Stimulated activated CD8-positive, alpha-beta memory T cell treated with anti-CD3 and anti-CD28 coated beads, Interleukin-15, amount 100 ng/mL, for 1 hour (primary cell): ENCODE results near the gene RYR3.

Experiments
- DNase-seq: peaks from one replicate; pipeline ENCODE4 v3.0.0-alpha.2; 2020; ENCODE audit warnings: low read depth

Gene RYR3

DNA sequence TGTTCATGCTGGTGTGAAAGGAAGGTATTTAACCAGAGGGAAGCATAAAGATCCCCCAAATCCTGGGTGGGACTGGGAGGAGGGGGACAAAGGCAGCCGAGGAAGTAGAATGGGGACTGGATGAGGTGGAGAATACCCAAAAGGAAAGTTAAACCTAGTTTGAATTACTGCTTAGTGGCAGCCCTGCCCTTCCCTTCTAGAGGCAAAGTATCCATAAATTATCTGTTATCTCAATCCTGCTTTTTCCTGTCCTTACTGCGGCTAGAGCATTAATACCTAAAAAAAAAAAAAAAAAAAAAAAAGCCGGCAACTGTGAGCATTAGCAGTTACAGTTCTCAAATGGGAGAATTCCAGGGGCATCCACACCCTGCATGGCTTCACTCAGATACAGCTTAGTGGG lies 139.0 kb downstream of the RYR3 start:
- no peak for DNase-seq

DNA sequence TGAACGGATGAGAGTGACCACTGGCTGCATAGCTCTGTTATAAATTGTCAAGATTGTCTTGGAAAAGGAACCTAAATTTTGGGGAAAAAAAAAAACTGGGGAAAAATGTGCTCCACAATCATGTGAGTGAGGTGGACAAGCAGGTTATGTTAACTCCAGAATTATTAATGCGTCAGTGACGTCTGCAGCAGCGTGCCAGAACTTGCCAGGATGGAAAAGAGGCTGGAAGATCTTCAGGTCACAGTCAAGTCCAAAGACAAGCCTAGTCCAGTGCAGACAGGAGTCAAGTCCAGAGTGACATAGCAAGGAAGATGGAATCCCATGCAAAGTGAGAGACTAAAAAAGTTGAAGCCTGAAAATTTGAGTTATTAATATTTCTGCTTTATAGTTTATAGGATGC lies 140.6 kb downstream of the RYR3 start:
- no peak for DNase-seq

DNA sequence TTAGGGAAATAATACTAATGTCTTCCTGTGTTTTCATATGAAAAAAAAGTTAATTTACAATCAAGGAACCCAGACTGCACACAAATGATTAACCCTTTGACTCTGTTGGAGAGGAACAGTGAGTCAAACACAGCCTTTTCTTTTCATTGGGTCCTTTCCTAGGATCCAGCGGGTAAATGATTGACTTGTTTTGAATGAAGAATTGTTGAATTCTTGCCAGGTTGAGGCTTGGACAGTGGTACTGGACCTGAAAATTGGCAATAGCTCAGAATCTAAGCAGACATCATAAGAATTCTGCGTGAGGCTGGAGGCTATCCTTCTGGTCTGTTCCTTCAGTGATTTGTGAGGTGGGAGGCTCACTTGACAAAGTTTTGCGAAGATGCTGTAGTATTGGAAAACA lies 143.0 kb downstream of the RYR3 start:
- DNase-seq: no peak

DNA sequence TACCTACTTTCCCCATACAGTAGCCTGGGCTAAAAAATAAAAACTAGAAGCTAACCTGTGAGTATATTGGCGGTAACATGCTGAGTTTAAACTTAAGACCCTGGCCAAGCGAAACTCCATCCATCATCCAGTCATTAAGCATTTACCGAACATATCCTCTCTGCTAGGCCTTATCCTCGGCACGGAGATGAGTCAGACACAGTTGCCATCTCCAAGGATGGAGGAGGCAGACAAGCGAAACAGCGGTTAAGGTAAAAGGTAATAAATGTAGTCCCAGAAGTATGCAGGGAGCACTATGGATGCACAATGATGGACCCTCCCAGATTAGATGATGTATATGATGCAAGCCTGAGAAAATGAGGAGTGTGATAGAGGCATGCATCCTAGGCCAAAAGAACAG lies 143.6 kb downstream of the RYR3 start:
- no peak for DNase-seq

DNA sequence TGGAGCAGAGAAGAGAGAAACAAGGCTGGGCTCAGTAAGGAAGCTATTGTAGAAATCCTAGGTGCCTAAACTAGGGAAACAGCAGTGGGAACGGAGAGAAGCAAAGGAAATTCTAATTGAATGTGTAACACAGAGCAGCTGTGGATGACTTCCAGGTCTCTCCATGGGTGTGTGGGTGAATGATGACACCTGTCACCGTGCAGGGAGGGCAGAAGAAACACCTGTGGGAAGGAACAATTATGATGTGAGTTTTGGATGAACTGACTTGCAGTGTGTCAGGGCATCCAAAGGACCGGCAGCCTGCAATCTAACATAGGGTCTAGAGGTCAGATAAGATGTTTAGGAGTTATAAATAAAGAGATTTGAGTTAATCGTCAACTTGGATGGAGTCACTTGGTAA lies 144.2 kb downstream of the RYR3 start:
- DNase-seq: no peak

DNA sequence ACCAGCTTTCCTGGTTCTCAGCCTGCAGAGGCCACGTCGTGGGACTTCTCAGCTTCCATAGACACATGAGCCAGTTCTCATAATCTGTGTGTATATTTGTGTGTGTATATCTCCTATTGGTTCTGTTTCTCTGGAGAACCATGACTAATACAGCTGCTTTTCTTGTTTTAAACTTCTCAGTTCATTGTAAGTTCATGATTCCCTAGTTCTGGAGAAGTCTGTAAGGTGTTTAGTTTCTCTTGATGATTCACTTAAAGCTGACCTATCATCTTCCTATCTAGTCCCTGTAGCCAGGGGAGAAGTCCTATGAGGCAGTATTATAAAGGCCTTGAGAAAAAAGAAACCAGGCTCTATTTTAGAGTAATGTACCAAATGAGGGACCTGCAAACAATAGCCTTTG lies 147.7 kb downstream of the RYR3 start:
- DNase-seq: no peak

DNA sequence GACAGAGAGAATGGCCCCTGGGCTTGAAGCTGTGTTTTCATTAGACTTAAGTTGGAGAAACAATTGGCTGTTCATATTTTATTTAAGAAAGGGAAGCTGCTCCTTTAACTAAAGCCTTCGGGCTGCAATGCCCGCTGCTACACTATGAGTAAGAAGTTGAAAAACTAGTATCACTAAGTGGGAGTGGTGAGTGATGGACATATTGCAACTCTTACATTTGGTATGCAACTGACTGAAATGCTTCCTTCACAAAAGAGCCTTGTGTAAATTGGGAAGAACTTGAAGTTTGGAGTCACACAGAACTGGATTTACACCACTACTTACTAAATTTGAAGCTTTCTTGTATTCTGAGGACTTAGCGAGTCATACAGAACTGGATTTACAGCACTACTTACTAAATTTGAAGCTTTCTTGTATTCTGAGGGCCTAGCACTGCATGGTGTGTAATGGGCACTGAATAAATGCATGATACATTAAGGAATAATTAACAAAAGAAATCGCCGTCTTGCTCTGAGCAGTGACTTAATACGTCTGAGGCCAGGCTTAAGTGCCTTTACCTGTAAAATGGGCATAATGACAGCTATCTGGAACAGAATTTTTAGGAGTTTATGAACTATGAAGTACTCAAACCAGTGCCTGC lies 149.5 kb downstream of the RYR3 start:
- DNase-seq: no peak

DNA sequence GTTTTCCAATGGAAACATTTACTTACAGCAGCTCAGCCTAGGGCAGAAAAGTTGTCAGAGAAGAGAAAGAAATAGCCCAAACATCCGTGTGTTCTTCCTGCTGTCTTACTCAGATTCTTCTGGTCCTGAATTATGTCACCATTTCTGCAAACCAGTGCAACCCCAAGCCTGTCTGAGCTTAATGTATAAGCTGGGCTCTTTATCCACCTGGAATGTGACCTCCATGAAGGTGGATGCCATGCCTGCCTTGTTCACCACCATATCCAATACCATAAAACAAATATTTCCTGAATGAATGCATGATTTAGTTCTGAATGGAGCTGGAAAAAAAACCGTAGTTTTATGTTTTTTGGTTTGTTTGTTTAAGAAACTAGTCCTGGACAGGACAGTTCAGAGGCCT lies 150.9 kb downstream of the RYR3 start:
- DNase-seq: no peak

DNA sequence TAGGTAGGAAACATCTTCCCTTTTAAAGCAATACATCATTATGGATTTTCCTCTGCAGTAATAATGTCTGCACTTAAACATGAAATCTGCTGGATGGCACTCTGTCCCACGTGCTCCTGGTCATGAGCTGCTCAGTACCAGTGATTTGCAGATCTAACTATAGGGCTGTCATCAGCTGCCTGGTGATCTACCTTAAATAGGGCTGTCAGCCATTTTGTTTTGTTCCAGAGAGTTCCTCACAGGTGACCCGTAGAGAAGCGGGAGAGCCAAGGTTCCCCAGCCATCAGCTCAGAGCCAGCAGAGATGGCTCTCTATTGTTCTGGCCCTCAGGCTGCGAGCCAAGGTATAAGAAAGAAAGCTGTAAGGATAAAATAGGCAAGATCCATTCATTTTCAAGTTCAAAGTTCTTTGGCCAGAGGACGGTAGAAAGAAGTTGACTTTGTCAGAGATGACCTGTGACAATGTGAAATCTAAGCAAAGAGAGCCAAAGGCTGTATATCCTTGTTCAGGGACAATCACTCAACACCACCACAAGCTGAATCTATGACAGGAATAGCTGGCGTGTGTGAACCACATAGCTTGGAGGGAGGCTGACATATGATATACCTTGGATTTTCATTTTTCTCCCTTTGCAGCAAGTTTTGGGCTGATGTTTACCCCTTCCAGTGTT lies 156.5 kb downstream of the RYR3 start:
- DNase-seq: no peak

DNA sequence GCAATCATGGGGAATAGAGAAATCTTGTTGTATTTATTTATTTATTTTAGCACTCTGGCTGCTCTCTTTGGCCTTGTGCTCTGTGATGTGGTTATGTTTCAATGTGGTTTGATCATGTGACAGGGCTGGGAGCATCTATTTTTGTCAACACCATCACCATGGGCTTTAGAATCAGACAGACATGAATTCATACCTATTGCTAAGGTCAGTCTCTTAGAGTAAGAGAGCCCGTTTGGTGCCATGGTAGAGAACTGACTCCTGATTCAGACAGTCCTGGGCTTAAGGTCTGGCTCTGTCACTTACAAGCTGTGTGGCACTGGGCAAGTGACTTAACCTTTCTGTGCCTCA lies 157.0 kb downstream of the RYR3 start:
- DNase-seq: no peak

DNA sequence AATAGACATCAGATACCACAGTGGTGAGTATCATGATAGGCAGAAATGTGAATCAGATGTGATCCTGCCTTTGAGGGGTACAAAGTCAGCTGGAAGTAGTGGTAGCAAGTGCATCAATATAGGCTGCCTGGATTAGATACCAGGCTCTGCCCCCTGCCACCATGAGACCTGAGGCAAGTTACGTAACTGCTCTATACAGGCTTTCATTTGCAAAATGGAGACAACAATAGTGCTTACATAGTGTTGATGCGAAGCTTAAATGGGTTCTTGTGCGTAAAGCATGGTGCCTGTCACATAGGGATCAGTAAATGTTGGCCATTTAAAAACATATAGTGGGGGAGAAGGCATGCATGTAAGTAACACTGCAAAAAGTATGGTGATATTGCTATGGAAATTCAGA lies 158.0 kb downstream of the RYR3 start:
- no peak for DNase-seq

DNA sequence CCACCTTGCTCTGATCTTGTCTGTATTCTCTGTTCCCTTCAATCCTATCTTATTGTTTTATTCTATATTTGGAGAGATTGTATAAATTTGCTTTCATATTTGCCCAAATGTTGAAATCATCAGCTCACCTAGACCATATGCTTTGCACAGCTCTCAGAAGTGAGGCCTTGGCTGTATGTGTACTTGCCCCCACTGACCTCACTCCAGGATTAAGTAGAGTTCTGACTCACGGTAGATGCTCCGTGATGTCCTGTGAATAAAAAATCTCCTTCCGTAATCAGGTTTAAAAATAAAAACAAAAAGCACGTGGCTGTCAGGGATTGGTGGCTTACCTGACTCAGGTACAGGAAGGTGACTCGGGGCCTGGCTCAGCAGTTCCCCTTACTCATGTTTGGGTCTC lies 162.2 kb downstream of the RYR3 start:
- no peak for DNase-seq

DNA sequence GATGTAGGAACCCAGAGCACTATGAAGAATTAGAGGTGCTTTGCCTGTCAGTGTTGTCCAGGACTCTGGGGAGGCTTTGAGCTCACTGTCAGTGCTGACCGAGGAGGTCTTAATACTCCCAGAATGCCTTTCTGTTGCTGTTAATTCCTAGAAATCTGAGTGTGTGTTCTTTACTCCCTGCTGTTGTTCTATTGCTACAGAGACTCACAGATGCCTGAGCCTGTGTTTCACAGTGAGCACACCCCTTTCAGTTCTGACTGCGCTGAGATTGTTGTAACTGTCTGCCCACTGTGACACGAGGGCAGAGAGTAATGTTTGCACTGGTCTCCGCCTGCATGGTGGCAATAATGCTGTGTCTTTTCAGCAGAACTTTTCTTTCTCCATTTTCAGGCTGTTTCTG lies 162.9 kb downstream of the RYR3 start:
- DNase-seq: no peak

DNA sequence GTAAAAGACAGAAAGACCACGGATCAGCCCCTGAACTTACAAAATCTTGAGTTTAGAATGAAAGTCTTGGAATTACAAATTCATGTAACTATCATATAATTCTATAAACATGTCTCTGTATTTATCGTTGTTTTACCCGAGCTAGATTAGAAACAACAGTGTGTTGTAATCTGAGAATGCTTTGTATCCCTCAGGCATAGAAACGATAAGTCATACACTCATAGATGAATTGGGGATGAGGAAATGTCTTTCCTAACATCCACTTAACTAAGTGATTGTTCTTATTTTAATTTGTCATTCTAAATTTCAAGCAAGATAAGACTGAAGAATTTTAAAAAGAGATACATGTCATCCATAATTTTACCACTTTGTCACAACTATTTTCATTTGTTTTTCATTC lies 165.3 kb downstream of the RYR3 start:
- DNase-seq: no peak

DNA sequence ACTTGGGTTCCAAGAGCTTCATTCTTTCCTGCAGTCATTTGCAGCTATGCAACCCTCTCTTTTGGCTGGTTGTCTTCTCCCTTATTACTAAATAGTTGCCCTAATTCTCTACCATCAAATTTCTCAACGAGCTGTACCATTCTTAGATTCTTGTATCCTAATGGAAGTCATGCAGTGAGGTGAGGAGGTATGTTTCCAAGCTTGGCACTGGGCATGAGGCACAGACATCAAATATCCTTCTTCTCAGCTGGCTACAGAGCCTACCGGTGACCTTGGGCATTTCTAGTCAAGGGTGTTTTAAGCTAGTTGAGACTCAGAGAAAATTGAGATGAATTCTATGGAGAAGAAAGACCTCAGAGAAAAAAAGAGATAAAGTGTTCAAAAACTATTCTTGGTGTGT lies 166.1 kb downstream of the RYR3 start:
- DNase-seq: no peak

DNA sequence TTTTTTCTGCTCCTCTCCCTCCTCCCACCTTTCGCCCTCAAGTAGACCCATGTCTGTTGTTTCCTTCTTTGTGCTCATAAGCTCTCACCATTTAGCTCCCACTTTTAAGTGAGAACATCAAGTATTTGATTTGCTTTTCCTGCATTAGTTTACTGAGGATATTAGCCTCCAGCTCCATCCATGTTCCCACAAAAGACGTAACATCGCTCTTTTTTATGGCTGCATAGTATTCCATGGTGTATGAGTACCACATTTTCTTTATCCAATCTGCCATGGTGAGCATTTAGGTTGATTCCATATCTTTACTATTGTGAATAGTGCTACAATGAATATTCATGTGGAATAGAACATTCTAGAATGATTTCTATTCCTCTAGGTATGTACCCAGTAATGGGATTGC lies 178.6 kb downstream of the RYR3 start:
- no peak for DNase-seq

DNA sequence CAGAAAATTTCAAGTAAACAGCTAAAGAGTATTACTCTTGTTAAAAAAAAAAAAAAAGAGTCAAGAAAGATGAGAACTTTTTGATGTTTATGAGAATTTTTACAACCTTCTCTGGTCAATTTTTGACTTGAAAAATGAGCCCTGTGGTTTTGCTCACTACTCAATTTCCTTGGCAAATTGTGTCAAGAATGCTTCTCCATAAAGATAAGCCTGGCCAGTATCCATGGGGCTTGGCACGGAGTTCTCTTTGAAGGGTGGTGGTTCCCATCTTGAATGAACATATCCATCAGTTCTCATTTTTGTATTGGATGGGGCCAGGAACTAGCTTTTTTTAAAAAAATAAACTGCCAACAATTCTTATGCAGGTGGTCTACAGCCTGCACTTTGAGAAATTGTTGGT lies 179.9 kb downstream of the RYR3 start:
- no peak for DNase-seq

DNA sequence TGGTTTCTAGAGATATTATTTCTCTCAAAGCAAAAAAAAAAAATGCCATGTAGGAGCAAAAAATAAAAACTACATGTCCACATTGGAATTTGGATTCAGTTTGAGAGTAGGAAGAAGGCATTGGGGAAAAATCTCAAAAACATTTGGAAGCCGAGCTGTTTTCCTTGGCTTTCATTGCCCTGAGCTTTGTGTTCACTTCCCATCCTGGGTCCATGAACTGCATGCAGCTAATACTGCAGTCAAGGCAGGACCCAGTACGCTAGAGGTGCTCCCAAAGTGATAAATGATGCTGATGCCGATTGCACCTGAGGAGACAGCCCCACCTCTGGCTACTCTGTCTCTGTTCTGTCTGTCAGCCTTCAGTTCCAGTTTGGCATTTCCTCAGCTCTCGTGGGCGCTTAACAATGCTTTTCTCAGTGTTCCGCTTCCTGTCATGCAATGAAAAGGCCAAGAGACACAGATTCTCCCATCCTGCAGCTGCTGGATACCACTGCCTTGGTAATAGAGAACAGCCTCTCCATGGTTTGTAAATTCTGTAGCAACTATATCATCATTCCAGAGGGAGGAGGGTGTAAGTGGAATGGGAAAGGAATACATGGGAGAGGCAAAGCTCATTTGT lies 181.8 kb downstream of the RYR3 start:
- DNase-seq: no peak

DNA sequence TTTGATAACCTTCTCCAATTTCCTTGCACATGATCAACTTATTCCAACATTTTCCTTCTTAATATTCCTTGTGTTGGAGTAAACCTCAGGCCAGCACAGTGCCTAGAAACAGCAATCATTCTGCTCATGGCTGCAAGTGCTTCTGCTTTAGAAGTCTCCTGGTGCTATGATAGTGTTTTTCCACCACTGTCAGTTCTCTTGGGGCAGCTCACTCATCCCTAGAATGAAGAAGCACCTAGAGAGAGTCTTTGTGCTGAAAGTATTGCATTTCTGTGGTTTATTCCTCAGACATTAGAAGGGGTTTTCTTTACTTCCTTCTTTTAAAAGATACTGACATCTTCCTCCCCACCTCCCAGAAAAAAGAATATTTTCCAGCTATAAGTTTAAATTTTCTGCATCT lies 183.5 kb downstream of the RYR3 start:
- no peak for DNase-seq

DNA sequence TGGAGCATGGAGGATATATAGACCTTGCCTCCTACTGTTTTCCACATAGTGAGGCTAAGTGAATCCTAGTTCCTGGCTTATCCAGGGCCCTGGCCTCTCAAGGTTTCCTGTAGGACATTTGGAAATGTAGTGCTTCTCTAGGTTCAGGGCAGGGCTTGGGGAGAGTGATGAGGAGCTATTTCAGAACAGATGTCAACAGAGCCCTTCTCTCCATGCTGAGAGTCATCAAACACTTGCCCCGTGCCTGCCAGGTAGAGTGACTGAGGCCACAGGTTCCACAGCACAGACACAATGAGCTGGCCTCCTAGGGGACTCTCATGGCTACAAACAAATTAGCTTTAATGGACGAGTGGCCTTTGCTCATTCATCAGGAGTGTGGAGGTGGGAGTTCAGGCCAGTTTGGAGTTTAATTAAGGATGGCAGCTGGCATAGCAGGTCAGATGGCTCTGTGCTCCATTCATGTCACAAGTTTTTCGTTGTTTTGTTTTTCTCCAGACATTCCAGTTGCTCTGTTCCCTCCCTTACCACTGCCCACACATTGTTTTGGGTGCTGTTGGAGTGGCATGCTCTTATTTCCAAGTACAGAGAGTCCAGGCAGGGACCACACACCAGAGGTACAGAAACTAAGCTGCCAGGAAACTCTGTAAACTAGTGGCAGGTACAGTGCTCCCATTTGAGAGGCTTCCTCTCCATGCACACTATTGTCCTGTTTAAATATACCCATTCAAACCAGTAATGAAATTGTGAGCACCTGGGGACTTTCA lies 189.8 kb downstream of the RYR3 start:
- no peak for DNase-seq

DNA sequence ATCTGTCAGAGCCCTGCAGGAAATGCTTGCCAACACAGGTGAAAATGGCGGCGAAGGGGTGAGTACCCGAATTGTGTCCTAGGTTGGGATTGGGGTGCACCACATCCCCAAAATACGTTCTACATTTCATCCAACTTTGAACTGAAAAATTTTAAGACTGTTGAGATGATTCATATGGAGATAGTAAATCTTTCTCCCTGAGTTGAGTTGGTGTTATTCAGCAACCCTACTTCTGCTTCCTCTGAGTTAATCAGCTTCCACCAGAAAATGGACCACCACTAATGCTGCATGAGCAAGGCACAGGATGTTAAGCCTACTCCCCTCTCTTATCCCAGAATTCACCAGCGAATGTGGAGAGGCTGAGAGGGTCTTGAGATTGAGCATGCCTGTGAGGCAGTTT lies 192.9 kb downstream of the RYR3 start:
- DNase-seq: no peak

DNA sequence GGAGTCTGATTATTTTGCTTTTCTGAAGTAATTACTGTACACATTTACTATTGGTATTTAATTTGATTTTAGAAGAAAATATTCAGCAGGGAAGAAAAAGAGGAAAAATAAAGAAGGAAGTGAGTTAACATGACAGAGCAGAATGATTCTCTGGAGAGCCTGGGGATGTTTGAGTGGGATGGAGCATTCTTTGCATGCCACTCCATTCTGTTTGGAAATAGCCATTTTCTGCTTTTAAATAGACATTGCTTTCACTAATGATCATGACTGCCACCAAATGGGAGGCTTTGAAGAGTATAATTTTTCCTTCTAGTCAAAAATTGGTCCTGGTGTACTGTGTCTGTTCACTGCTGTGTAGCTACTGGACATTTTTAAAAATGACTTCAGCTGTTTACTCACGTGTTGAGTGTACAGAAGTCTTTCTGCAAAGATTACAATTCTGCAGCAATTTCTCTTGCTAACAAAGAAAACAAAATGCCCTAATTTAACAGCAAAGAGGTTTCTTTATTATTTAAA lies 196.1 kb downstream of the RYR3 start:
- DNase-seq: no peak

DNA sequence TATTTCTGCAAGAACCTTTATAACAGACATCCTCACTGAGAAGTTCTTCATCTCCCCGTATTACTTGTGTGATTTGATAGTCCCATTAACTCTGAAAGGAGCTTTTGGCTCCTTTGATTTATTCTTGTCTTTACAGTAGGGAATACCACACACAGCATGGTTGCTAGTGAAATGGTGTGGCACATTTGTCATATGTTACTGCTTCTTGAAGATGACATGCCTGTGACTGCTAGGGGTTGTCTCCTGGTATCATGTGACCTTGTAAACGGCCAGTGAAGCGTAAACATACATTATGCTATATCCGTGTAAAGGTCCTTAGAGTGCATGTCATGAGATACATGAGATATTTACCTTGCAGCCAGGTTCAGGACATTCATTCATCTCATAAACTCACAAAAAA lies 197.9 kb downstream of the RYR3 start:
- no peak for DNase-seq
